ENCODE results near the gene GUCA1A.

The GUCA1A gene

GRCh38 chr6:42153921-42154320, 19.2 kb upstream of the GUCA1A start:
- H3K27ac ChIP-seq, result no peak overlapping the region
- DNase-seq (ENCODE audit: low read depth, low spot score), result no peak
- TF ChIP-seq EZH2 (IDR thresholded peaks at IDR 0.05), result no peak
- no peak for TF ChIP-seq FOXP2 (optimal IDR thresholded peaks at IDR 0.05; ENCODE audit: control extremely low read depth, extremely low read length, insufficient read depth)
- no peak for TF ChIP-seq POLR2AphosphoS5 (IDR thresholded peaks at IDR 0.05; ENCODE audit: borderline replicate concordance, low read depth, low read length)
- no peaks in the 10 kb centered on the region for H3K36me3 ChIP-seq (ENCODE audit: insufficient read depth, low read length)
- no peak overlapping the region for H3K4me3 ChIP-seq
- no peaks in the 10 kb centered on the region for H3K9me3 ChIP-seq (ENCODE audit: low read depth, low read length)
- H3K9ac ChIP-seq (ENCODE audit: insufficient read length), result no peak overlapping the region

GRCh38 chr6:42154461-42155209, 18.5 kb upstream of the GUCA1A start:
- Histone ChIP-seq H3K4me3 (no peak overlapping the region), H3K9me3 (ENCODE audit: low read depth, low read length) (no peaks in the 10 kb centered on the region), H3K36me3 (ENCODE audit: insufficient read depth, low read length) (no peaks in the 10 kb centered on the region), H3K27ac (no peak overlapping the region), H3K9ac (ENCODE audit: insufficient read length) (no peak overlapping the region)
- no peak for TF ChIP-seq EZH2 (IDR thresholded peaks at IDR 0.05)
- no peak for TF ChIP-seq FOXP2 (optimal IDR thresholded peaks at IDR 0.05; ENCODE audit: control extremely low read depth, extremely low read length, insufficient read depth)
- TF ChIP-seq POLR2AphosphoS5 (IDR thresholded peaks at IDR 0.05; ENCODE audit: borderline replicate concordance, low read depth, low read length), result no peak
- DNase-seq (ENCODE audit: low read depth, low spot score), result no peak

DNA sequence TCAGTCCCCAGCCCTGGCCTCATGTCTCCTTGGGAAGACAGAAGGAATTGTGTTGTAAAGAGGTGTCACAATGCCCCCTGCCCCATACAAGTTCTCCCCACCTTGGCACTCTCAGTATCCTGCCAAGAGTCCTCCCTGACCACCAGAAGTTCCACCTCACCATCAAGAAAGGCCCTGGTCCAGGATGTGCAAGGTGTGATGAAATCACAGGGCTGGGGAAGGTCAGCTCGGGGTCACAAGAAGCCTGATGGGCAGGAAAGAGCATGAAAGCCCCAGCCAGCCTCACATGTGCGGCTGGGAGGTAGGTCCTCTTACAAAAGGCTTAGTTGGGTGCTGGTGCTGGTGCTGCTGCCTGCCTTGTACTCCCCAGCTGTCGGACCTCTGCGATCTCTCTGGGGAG, 17.9 kb upstream of the GUCA1A start:
- Histone ChIP-seq H3K9me3 (ENCODE audit: low read depth, low read length) (no peaks in the 10 kb centered on the region), H3K27ac (no peak overlapping the region), H3K36me3 (ENCODE audit: insufficient read depth, low read length) (no peaks in the 10 kb centered on the region), H3K9ac (ENCODE audit: insufficient read length) (no peak overlapping the region), H3K4me3 (no peak overlapping the region)
- no peak for TF ChIP-seq FOXP2 (optimal IDR thresholded peaks at IDR 0.05; ENCODE audit: control extremely low read depth, extremely low read length, insufficient read depth)
- TF ChIP-seq EZH2 (IDR thresholded peaks at IDR 0.05), result no peak
- TF ChIP-seq POLR2AphosphoS5 (IDR thresholded peaks at IDR 0.05; ENCODE audit: borderline replicate concordance, low read depth, low read length), result no peak
- no peak for DNase-seq (ENCODE audit: low read depth, low spot score)

DNA sequence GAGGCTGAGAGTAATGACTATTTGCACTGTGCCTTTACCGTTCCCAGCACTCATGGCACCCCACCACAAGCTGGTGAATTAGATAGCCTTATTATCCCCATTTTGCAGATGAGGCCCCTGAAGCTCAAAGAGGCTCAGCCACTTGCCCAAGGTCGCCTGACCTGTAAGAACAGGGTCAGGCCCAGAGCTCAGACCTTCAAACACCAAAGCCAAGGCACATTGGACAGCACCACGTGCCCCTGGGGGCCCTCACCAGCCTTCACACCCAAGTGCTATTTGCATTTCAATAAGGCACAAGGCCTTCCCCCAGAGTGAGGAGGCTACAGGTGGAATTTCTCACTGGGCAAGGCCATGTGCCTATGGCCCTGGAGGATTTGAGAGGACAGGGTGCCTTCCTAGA, 16.5 kb upstream of the GUCA1A start:
- Histone ChIP-seq H3K9ac (ENCODE audit: insufficient read length) (no peak overlapping the region), H3K4me3 (no peak overlapping the region), H3K9me3 (ENCODE audit: low read depth, low read length) (no peaks in the 10 kb centered on the region), H3K36me3 (ENCODE audit: insufficient read depth, low read length) (no peaks in the 10 kb centered on the region), H3K27ac (no peak overlapping the region)
- DNase-seq (ENCODE audit: low read depth, low spot score), result no peak
- TF ChIP-seq FOXP2 (optimal IDR thresholded peaks at IDR 0.05; ENCODE audit: control extremely low read depth, extremely low read length, insufficient read depth), result no peak
- TF ChIP-seq EZH2 (IDR thresholded peaks at IDR 0.05), result no peak
- TF ChIP-seq POLR2AphosphoS5 (IDR thresholded peaks at IDR 0.05; ENCODE audit: borderline replicate concordance, low read depth, low read length), result no peak

GRCh38 chr6:42158011-42158410, 15.2 kb upstream of the GUCA1A start:
- no peak for TF ChIP-seq POLR2AphosphoS5 (IDR thresholded peaks at IDR 0.05; ENCODE audit: borderline replicate concordance, low read depth, low read length)
- TF ChIP-seq FOXP2 (optimal IDR thresholded peaks at IDR 0.05; ENCODE audit: control extremely low read depth, extremely low read length, insufficient read depth), result no peak
- TF ChIP-seq EZH2 (IDR thresholded peaks at IDR 0.05), result no peak
- Histone ChIP-seq H3K4me3 (no peak overlapping the region), H3K9ac (ENCODE audit: insufficient read length) (no peak overlapping the region), H3K27ac (no peak overlapping the region), H3K36me3 (ENCODE audit: insufficient read depth, low read length) (no peaks in the 10 kb centered on the region), H3K9me3 (ENCODE audit: low read depth, low read length) (no peaks in the 10 kb centered on the region)
- no peak for DNase-seq (ENCODE audit: low read depth, low spot score)

GRCh38 chr6:42158631-42159030, 14.5 kb upstream of the GUCA1A start:
- no peak overlapping the region for H3K9ac ChIP-seq (ENCODE audit: insufficient read length)
- H3K36me3 ChIP-seq (ENCODE audit: insufficient read depth, low read length), result no peaks in the 10 kb centered on the region
- no peak for TF ChIP-seq FOXP2 (optimal IDR thresholded peaks at IDR 0.05; ENCODE audit: control extremely low read depth, extremely low read length, insufficient read depth)
- no peak for TF ChIP-seq POLR2AphosphoS5 (IDR thresholded peaks at IDR 0.05; ENCODE audit: borderline replicate concordance, low read depth, low read length)
- no peak for TF ChIP-seq EZH2 (IDR thresholded peaks at IDR 0.05)
- no peaks in the 10 kb centered on the region for H3K9me3 ChIP-seq (ENCODE audit: low read depth, low read length)
- DNase-seq (ENCODE audit: low read depth, low spot score), result no peak
- H3K4me3 ChIP-seq, result no peak overlapping the region
- H3K27ac ChIP-seq, result no peak overlapping the region

GRCh38 chr6:42159431-42160024, 13.6 kb upstream of the GUCA1A start:
- no peak for DNase-seq (ENCODE audit: low read depth, low spot score)
- Histone ChIP-seq H3K9ac (ENCODE audit: insufficient read length) (no peak overlapping the region), H3K9me3 (ENCODE audit: low read depth, low read length) (no peaks in the 10 kb centered on the region), H3K27ac (no peak overlapping the region), H3K4me3 (no peak overlapping the region), H3K36me3 (ENCODE audit: insufficient read depth, low read length) (no peaks in the 10 kb centered on the region)
- no peak for TF ChIP-seq EZH2 (IDR thresholded peaks at IDR 0.05)
- no peak for TF ChIP-seq FOXP2 (optimal IDR thresholded peaks at IDR 0.05; ENCODE audit: control extremely low read depth, extremely low read length, insufficient read depth)

GRCh38 chr6:42162384-42162783, 10.8 kb upstream of the GUCA1A start:
- Histone ChIP-seq H3K9ac (ENCODE audit: insufficient read length) (no peak overlapping the region), H3K9me3 (ENCODE audit: low read depth, low read length) (no peaks in the 10 kb centered on the region), H3K4me3 (no peak overlapping the region), H3K27ac (no peak overlapping the region), H3K36me3 (ENCODE audit: insufficient read depth, low read length) (no peaks in the 10 kb centered on the region)
- TF ChIP-seq EZH2 (IDR thresholded peaks at IDR 0.05), result no peak
- no peak for TF ChIP-seq FOXP2 (optimal IDR thresholded peaks at IDR 0.05; ENCODE audit: control extremely low read depth, extremely low read length, insufficient read depth)
- TF ChIP-seq POLR2AphosphoS5 (IDR thresholded peaks at IDR 0.05; ENCODE audit: borderline replicate concordance, low read depth, low read length), result no peak
- DNase-seq (ENCODE audit: low read depth, low spot score), result no peak

Data from SK-N-MC (cell line).